Upper lobe of right lung (tissue), 1 donor: Measurements from ENCODE around the gene TMED7. TPM values are rescaled to one million over a fixed set of nuclear protein-coding genes. Genes with fewer than 3 reads are reported as not detected.

ENCODE experiments used
- ATAC-seq: fragments of 200-7000 bp; cut with Tn5 transposase; one replicate; pipeline ENCODE4 v1.9.1; 2020; ENCODE audit warnings: mild to moderate bottlenecking, moderate library complexity
- DNase-seq: peaks from one replicate; pipeline ENCODE4 v3.0.0-alpha.2; 2020
- H3K27ac ChIP-seq: fragments of 200-600 bp; one replicate; pipeline ENCODE4 v1.8.0; 2022
- H3K27me3 ChIP-seq: fragments of 200-600 bp; one replicate; pipeline ENCODE4 v1.8.0; 2022; ENCODE audit warnings: mild to moderate bottlenecking
- H3K36me3 ChIP-seq: fragments of 200-600 bp; one replicate; pipeline ENCODE4 v1.8.0; 2022
- H3K4me1 ChIP-seq: fragments of 200-600 bp; one replicate; pipeline ENCODE4 v1.8.0; 2022
- H3K4me3 ChIP-seq: fragments of 200-600 bp; one replicate; pipeline ENCODE4 v1.8.0; 2022; ENCODE audit warnings: mild to moderate bottlenecking
- H3K9me3 ChIP-seq: fragments of 200-600 bp; one replicate; pipeline ENCODE4 v1.8.0; 2022
- CTCF ChIP-seq: fragments of 200-600 bp; IDR thresholded peaks from one replicate; pipeline ENCODE4 v1.8.0; 2022; ENCODE audit warnings: antibody characterized with exemption
- intact Hi-C: fragments of 100-400 bp; cut with DNase I; formaldehyde crosslinking; loops from one replicate; pipeline ENCODE4 v1.11.0; 2022
- total RNA-seq: library from RNA; stranded (reverse); fragmentation: NEBNext Ultra II Directional; extraction: Animal tissue kit (Norgen Biotek cat#: 25700); gene quantifications from one replicate; pipeline ENCODE4 v1.2.1, GENCODE V29; 2021
- donor health status: DM: no; HTN: yes; CAD: no; lungs with severe emphysema.

TMED7 gene
- total RNA-seq, 1 donor from 2014 or later = 93.5 TPM

- no peak for DNase-seq
- no peak overlapping the region for H3K4me3 ChIP-seq
- ATAC-seq = no peak
- no peaks in the 10 kb centered on the region for H3K27me3 ChIP-seq
- no peak for TF ChIP-seq CTCF
- intact Hi-C loops = no loop called here
- peaks cover 26% of the 10 kb centered on the region for H3K36me3 ChIP-seq
- no peaks in the 10 kb centered on the region for H3K4me1 ChIP-seq
- H3K27ac ChIP-seq = no peak overlapping the region
- no peaks in the 10 kb centered on the region for H3K9me3 ChIP-seq
Measured at GRCh38 chr5:115611873-115612272, 14.0 kb downstream of the TMED7 start.

- intact Hi-C loops = no loop called here
- no peak for DNase-seq
- no peak for ATAC-seq
- H3K27ac ChIP-seq = no peak overlapping the region
- TF ChIP-seq CTCF = no peak
- no peaks in the 10 kb centered on the region for H3K9me3 ChIP-seq
- peaks cover 3% of the 10 kb centered on the region for H3K36me3 ChIP-seq
- no peaks in the 10 kb centered on the region for H3K27me3 ChIP-seq
- H3K4me3 ChIP-seq = no peak overlapping the region
- peaks cover 3% of the 10 kb centered on the region for H3K4me1 ChIP-seq
Measured at GRCh38 chr5:115607935-115608334, 17.9 kb downstream of the TMED7 start.

- no peaks in the 10 kb centered on the region for H3K9me3 ChIP-seq
- H3K4me1 ChIP-seq = peaks cover 16% of the 10 kb centered on the region
- DNase-seq = no peak
- intact Hi-C loops = no loop called here
- no peak overlapping the region for H3K27ac ChIP-seq
- no peak overlapping the region for H3K4me3 ChIP-seq
- H3K36me3 ChIP-seq = no peaks in the 10 kb centered on the region
- no peaks in the 10 kb centered on the region for H3K27me3 ChIP-seq
- no peak for ATAC-seq
- no peak for TF ChIP-seq CTCF
Measured at GRCh38 chr5:115605436-115605835, 20.4 kb downstream of the TMED7 start.

- DNase-seq (no peak), ATAC-seq (peak; percentile 5)
- Histone ChIP-seq H3K27me3 (no peaks in the 10 kb centered on the region), H3K36me3 (no peaks in the 10 kb centered on the region), H3K4me1 (peaks cover 30% of the 10 kb centered on the region), H3K9me3 (no peaks in the 10 kb centered on the region), H3K27ac (peak overlapping the region; percentile 89), H3K4me3 (peak overlapping the region; percentile 82)
- intact Hi-C loops = no loop called here
- no peak for TF ChIP-seq CTCF
Measured at GRCh38 chr5:115602591-115603125, 23.2 kb downstream of the TMED7 start.

- TF ChIP-seq CTCF = peak; percentile 21
- DNase-seq = peak; percentile 81
- H3K27ac ChIP-seq = peak within 1 kb of the TSS; percentile 89
- peaks cover 31% of the 10 kb centered on the region for H3K4me1 ChIP-seq
- intact Hi-C loops = no loop called here
- H3K4me3 ChIP-seq = peak within 1 kb of the TSS; percentile 82
- H3K27me3 ChIP-seq = no peaks in the 10 kb centered on the region
- H3K9me3 ChIP-seq = no peaks in the 10 kb centered on the region
- no peaks in the 10 kb centered on the region for H3K36me3 ChIP-seq
- ATAC-seq = peak; percentile 92
Measured at GRCh38 chr5:115601701-115602590, 23.9 kb downstream of the TMED7 start, which contains the start of gene TICAM2. Gene TICAM2, minus strand, starts transcription at chr5:115602479. Its CDS starts 21,223 bp downstream, at chr5:115581256.
